C4-2B (cell line): ENCODE data around the gene FAM118B.

ENCODE experiments used
- ZFX ChIP-seq: fragments of 450-650 bp; IDR thresholded peaks from 2 replicates; pipeline ENCODE4 v1.6.1; 2017
- TF ChIP-seq, protein P1 (sequence below): fragments of 450-650 bp; conservative IDR thresholded peaks from 2 replicates; pipeline ENCODE4 v1.5.1; 2017; ENCODE audit warnings: mild to moderate bottlenecking

DNA sequence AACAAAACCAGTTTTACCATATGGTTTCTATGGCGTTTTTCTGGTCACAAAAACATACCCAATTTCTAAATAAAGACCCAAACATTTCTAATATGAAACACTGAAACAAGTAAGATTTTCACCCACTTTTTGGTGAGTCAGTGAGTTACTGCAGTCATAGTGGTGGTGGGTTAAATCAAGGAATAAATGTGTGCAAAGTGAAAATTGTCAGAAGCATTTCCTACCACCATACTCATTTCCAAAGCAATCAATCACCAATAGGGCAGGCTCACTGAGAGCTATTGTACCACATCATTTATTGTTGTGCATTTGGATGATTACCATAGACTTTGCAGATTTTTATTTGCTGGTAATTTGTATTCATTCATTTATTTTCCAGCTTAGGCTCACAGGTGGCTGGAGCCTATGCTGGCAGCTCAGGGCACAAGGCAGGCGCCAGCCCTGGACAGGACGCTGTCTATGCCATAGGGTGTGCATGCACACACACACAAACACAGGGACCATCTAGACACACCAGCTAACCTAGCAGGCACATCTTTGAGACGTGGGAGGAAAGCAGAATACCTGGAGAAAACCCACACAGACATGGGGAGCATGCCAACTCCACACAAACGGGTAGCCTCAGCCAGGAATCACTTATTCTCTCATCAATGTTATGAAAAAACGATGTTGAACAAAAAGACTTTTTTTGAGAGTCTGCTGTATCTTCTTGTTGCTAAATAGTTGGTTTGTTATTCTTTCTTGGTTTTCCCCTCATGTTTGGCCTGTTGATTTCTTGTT lies 5.1 kb downstream of the FAM118B start:
- TF ChIP-seq, protein P1, sequence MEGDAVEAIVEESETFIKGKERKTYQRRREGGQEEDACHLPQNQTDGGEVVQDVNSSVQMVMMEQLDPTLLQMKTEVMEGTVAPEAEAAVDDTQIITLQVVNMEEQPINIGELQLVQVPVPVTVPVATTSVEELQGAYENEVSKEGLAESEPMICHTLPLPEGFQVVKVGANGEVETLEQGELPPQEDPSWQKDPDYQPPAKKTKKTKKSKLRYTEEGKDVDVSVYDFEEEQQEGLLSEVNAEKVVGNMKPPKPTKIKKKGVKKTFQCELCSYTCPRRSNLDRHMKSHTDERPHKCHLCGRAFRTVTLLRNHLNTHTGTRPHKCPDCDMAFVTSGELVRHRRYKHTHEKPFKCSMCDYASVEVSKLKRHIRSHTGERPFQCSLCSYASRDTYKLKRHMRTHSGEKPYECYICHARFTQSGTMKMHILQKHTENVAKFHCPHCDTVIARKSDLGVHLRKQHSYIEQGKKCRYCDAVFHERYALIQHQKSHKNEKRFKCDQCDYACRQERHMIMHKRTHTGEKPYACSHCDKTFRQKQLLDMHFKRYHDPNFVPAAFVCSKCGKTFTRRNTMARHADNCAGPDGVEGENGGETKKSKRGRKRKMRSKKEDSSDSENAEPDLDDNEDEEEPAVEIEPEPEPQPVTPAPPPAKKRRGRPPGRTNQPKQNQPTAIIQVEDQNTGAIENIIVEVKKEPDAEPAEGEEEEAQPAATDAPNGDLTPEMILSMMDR = no peak
- no peak for TF ChIP-seq ZFX
